GM12878 (cell line): ENCODE measurements around the gene MCRIP2. TPM values are rescaled to one million over a fixed set of nuclear protein-coding genes. Genes with fewer than 3 reads are reported as not detected.

Experiments used
- ATAC-seq: fragments of 200-7000 bp; cut with Tn5 transposase; 3 replicates; pipeline ENCODE4 v1.9.1; 2020; ENCODE audit warnings: mild to moderate bottlenecking, moderate library complexity
- BruUV-seq: library from RNA; stranded (reverse); fragments of 400-500 nt; replicated peaks from 2 replicates; lab custom pipeline; 2021; lab: Mats Ljungman, UMichigan
- CTCF ChIA-PET: fragments of 300-600 bp; sonication (Branson Sonifier 250); formaldehyde crosslinking; extraction: SDS; loops from one replicate; lab custom pipeline; 2021; ENCODE audit warnings: inconsistent platforms; lab: Yijun Ruan, JAX
- POLR2A ChIA-PET: fragments of 350-600 bp; formaldehyde crosslinking; extraction: SDS; loops from one replicate; lab custom pipeline; 2021; ENCODE audit warnings: inconsistent platforms; lab: Charles Lee
- RAD21 ChIA-PET: fragments of 300-600 bp; sonication (Branson Sonifier 250); formaldehyde crosslinking; loops from one replicate; lab custom pipeline; 2023; ENCODE audit warnings: antibody characterized with exemption; ENCODE audit not compliant: unreplicated experiment; lab: Charles Lee
- SMC1A ChIA-PET: fragments of 300-600 bp; sonication (Branson Sonifier 250); formaldehyde crosslinking; loops from one replicate; lab custom pipeline; 2023; ENCODE audit not compliant: unreplicated experiment, uncharacterized antibody; lab: Charles Lee
- DNase-seq: peaks from one replicate; pipeline ENCODE4 v3.0.0-alpha.2; 2011; ENCODE audit warnings: low read depth, low spot score
- FAIRE-seq: peaks from 3 replicates; lab custom pipeline; 2011; peaks lifted over from hg19 to GRCh38; lab: Jason Lieb, UNC
- H2AFZ ChIP-seq: 2 replicates; pipeline ENCODE4 v1.6.0; 2011; ENCODE audit warnings: low read depth, low read length, control low read depth; ENCODE audit not compliant: control insufficient read depth
- H3K27ac ChIP-seq: 2 replicates; pipeline ENCODE4 v1.5.1; 2011; ENCODE audit warnings: control low read depth; ENCODE audit not compliant: control insufficient read depth, insufficient read depth
- H3K27me3 ChIP-seq, 2 experiments: replicated peaks in 1 of 2; 2 replicates each; pipeline versions ENCODE4 v1.6.0 to v1.6.1; 2011; ENCODE audit warnings: low read length in 1 of 2; ENCODE audit not compliant: control insufficient read depth in 2 of 2, insufficient read depth in 2 of 2
- H3K36me3 ChIP-seq, 2 experiments: 2 replicates each; pipeline ENCODE4 v1.5.1; 2011; ENCODE audit warnings: low read length in 1 of 2; ENCODE audit not compliant: control insufficient read depth in 2 of 2, insufficient read depth in 2 of 2
- H3K4me1 ChIP-seq: 2 replicates; pipeline ENCODE4 v1.6.1; 2011; ENCODE audit warnings: mild to moderate bottlenecking, low read length, moderate library complexity, mixed read lengths; ENCODE audit not compliant: control insufficient read depth, insufficient read depth
- H3K4me2 ChIP-seq: 2 replicates; pipeline ENCODE4 v1.6.0; 2011; ENCODE audit warnings: control low read depth; ENCODE audit not compliant: control insufficient read depth, insufficient read depth
- H3K4me3 ChIP-seq: fragments of 200-600 bp; sonication (generic); 2 replicates; pipeline ENCODE4 v1.5.1; 2016
- H3K79me2 ChIP-seq: 2 replicates; pipeline ENCODE4 v1.6.0; 2011; ENCODE audit warnings: low read length; ENCODE audit not compliant: control insufficient read depth, insufficient read depth
- H3K9ac ChIP-seq: 2 replicates; pipeline ENCODE4 v1.8.0; 2011; ENCODE audit warnings: low read length, control low read depth, mixed read lengths; ENCODE audit not compliant: control insufficient read depth, insufficient read depth
- H3K9me3 ChIP-seq: replicated peaks from 3 replicates; pipeline ENCODE4 v1.5.1; 2011; ENCODE audit warnings: mild to moderate bottlenecking, low read length; ENCODE audit not compliant: control insufficient read depth, insufficient read depth
- H4K20me1 ChIP-seq: 2 replicates; pipeline ENCODE4 v1.6.0; 2011; ENCODE audit not compliant: control insufficient read depth, insufficient read depth
- CEBPZ ChIP-seq: fragments of 150-350 bp; IDR thresholded peaks from 2 replicates; pipeline ENCODE4 v1.6.1; 2016; ENCODE audit warnings: low read depth, low read length
- CHD4 ChIP-seq: fragments of 200-600 bp; sonication (generic); IDR thresholded peaks from 2 replicates; pipeline ENCODE4 v1.6.1; 2016; ENCODE audit warnings: mild to moderate bottlenecking
- NFXL1 ChIP-seq: fragments of 450-650 bp; IDR thresholded peaks from 2 replicates; pipeline ENCODE4 v1.6.1; 2017; ENCODE audit warnings: antibody characterized with exemption, mild to moderate bottlenecking, borderline replicate concordance
- REST ChIP-seq: IDR thresholded peaks from 2 replicates; pipeline ENCODE4 v1.6.1; 2012; ENCODE audit warnings: mild to moderate bottlenecking, low read depth, low read length
- SIX5 ChIP-seq: IDR thresholded peaks from 2 replicates; pipeline ENCODE4 v1.6.1; 2011; ENCODE audit warnings: mild to moderate bottlenecking, low read depth, low read length, moderate library complexity; ENCODE audit not compliant: severe bottlenecking
- YBX1 ChIP-seq: fragments of 450-650 bp; IDR thresholded peaks from 2 replicates; pipeline ENCODE4 v1.6.1; 2016; ENCODE audit warnings: antibody characterized with exemption
- ZZZ3 ChIP-seq: IDR thresholded peaks from 2 replicates; pipeline ENCODE4 v1.6.1; 2011; ENCODE audit warnings: low read depth; ENCODE audit not compliant: control insufficient read depth, insufficient read length
- WGBS: methylation state at CpG from one replicate; pipeline ENCODE4 v1.1.6; 2016; ENCODE audit warnings: low lambda C conversion rate; ENCODE audit not compliant: insufficient replicate concordance, insufficient coverage; ENCODE audit errors: missing lambda C conversion rate; 5-methylcytosine and 5-hydroxymethylcytosine counted together
- in situ Hi-C: fragments of 300-500 bp; cut with MboI; formaldehyde crosslinking; loops from 9 replicates; pipeline ENCODE4 v1.14.3; 2018; ENCODE audit warnings: mixed read lengths
- intact Hi-C: fragments of 100-400 bp; cut with micrococcal nuclease; formaldehyde crosslinking; loops from one replicate; pipeline ENCODE4 v1.14.2; 2022; ENCODE audit not compliant: unreplicated experiment
- polyA plus RNA-seq, 11 experiments: library from polyadenylated mRNA; depleted of rRNA in 4 of 11; unstranded in 6 of 11; stranded (reverse) in 5 of 11; fragments of >200 nt; fragmentation: Nextera tagmentation in 4 of 11; fragmentation: Illumina TruSeq in 1 of 11; extraction: Ambion mirVana in 4 of 11; extraction: Trizol in 1 of 11; gene quantifications; 1 replicate in 1 of 11; 2 replicates in 10 of 11; pipeline versions ENCODE4 v1.2.1 to v1.2.3, GENCODE V29; 2011 to 2016; ENCODE audit warnings: inconsistent platforms in 2 of 11, missing spikeins in 2 of 11, low read depth in 1 of 11
- total RNA-seq, 4 experiments: library from RNA; depleted of rRNA in 3 of 4; stranded (reverse); fragments of >200 nt in 3 of 4; fragmentation: Illumina TruSeq in 1 of 4; extraction: Trizol in 1 of 4; gene quantifications; 2 replicates each; pipeline versions ENCODE4 v1.2.1 to v1.2.3, GENCODE V29; 2013 to 2021

The MCRIP2 gene
- total and polyA plus RNA-seq, 10 of the 15 experiments (the other 5 are each of a cell fraction or from before 2014, with no cell fraction given) = 0.19 to 93.1 (median 57.9) TPM

GRCh38 chr16:616733-617586, 24.7 kb upstream of the MCRIP2 start (continued):
- TF ChIP-seq CEBPZ (no peak), YBX1 (no peak)

GRCh38 chr16:617855-618254, 23.8 kb upstream of the MCRIP2 start:
- in situ Hi-C loops (no loop called here), intact Hi-C loops (no loop called here)
- Histone ChIP-seq H3K4me3 (no peak overlapping the region), H2AFZ (no peak overlapping the region), H3K27ac (no peak overlapping the region), H4K20me1 (no peaks in the 10 kb centered on the region), H3K4me2 (no peak overlapping the region), H3K9ac (no peak overlapping the region), H3K79me2 (no peaks in the 10 kb centered on the region), H3K36me3 (no peaks in the 10 kb centered on the region), H3K4me1 (no peaks in the 10 kb centered on the region), H3K9me3 (no peaks in the 10 kb centered on the region), H3K27me3 (no peaks in the 10 kb centered on the region)
- CTCF ChIA-PET = no interaction called here
- TF ChIP-seq NFXL1 = no peak
- TF ChIP-seq ZZZ3 = no peak
- TF ChIP-seq CHD4 = no peak
- no peak for TF ChIP-seq REST
- no peak for TF ChIP-seq SIX5
- FAIRE-seq (no peak), ATAC-seq (no peak), DNase-seq (no peak)
- POLR2A ChIA-PET = no interaction called here
- BruUV-seq = no TSS peak
- WGBS = 78% methylated on average over 16 of the region's 16 CpGs
- SMC1A ChIA-PET = no interaction called here
- RAD21 ChIA-PET = no interaction called here
